OCI-LY3 (cell line): ENCODE results near the gene HTR7.

Experiments used
- H2AFZ ChIP-seq: fragments of 200-600, 300-600 bp; shearing (Covaris generic); 2 replicates; pipeline ENCODE4 v1.6.0; 2014; ENCODE audit warnings: antibody characterized with exemption, low read depth, low read length
- H3K27ac ChIP-seq: fragments of 200-600, 300-600 bp; sonication (generic); 2 replicates; pipeline ENCODE4 v1.5.1; 2014; ENCODE audit warnings: mild to moderate bottlenecking, low read length, moderate library complexity, mixed read lengths
- H3K27me3 ChIP-seq: fragments of 200-600, 300-600 bp; sonication (generic); 2 replicates; pipeline ENCODE4 v1.6.1; 2014; ENCODE audit warnings: low read depth, low read length, mixed read lengths
- H3K36me3 ChIP-seq: fragments of 200-600, 300-600 bp; sonication (generic); replicated peaks from 2 replicates; pipeline ENCODE3; 2014; ENCODE audit warnings: low read depth, low read length, mixed read lengths
- H3K4me1 ChIP-seq: fragments of 300-600, 200-600 bp; sonication (generic); 2 replicates; pipeline ENCODE4 v1.6.1; 2014; ENCODE audit warnings: low read length, mixed read lengths
- H3K4me2 ChIP-seq: fragments of 200-600, 300-600 bp; sonication (generic); 2 replicates; pipeline ENCODE4 v1.6.1; 2014; ENCODE audit warnings: low read length, mixed read lengths
- H3K4me3 ChIP-seq: fragments of 300-600, 200-600 bp; sonication (generic); 2 replicates; pipeline ENCODE4 v1.5.1; 2014; ENCODE audit warnings: antibody characterized with exemption, mild to moderate bottlenecking, low read length, moderate library complexity
- H3K79me2 ChIP-seq: fragments of 300-600, 200-600 bp; shearing (Covaris generic); 2 replicates; pipeline ENCODE4 v1.6.1; 2014; ENCODE audit warnings: mild to moderate bottlenecking, low read length, mixed read lengths
- H3K9ac ChIP-seq: fragments of 300-600, 200-600 bp; shearing (Covaris generic); 2 replicates; pipeline ENCODE4 v1.6.0; 2014; ENCODE audit warnings: mild to moderate bottlenecking, low read length, moderate library complexity
- H3K9me3 ChIP-seq: fragments of 200-600, 300-600 bp; shearing (Covaris generic); 2 replicates; pipeline ENCODE4 v1.6.1; 2014; ENCODE audit warnings: low read length, mixed read lengths; ENCODE audit not compliant: insufficient read depth
- H4K20me1 ChIP-seq: fragments of 200-600, 300-600 bp; sonication (generic); 2 replicates; pipeline ENCODE4 v1.6.1; 2016; ENCODE audit warnings: low read length, mixed read lengths; ENCODE audit not compliant: insufficient read depth
- EZH2phosphoT487 ChIP-seq: fragments of 200-600 bp; shearing (Covaris generic); IDR thresholded peaks from 2 replicates; pipeline ENCODE4 v1.6.1; 2018; ENCODE audit warnings: antibody characterized with exemption, mixed run types, low read depth
- TF ChIP-seq, protein P1 (sequence below): fragments of 200-600, 300-600 bp; sonication (generic); IDR thresholded peaks from 2 replicates; pipeline ENCODE4 v1.5.1; 2014; ENCODE audit warnings: antibody characterized with exemption, low read length, low read depth

Gene HTR7

DNA sequence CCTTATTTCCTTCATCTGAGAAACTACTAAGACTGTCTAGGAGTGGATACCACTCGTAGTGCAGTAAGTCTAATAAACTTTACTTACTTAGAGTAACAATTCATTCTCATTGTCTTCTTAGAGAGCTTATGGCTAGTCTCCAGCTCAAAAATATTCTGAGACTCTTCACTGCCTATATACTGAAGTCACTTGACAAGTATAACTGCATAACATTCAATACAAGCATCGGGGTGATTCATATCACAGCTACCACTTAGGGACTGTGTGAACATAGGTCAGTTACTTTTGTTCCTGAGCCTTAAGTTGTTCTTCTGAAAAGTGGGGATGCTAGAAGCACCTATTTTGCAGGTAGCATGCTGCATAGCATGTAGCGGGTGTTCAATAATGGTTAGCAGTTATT, 111.0 kb downstream of the HTR7 start:
- Histone ChIP-seq H3K4me3 (no peak overlapping the region), H3K27ac (no peak overlapping the region), H3K4me1 (peaks cover 13% of the 10 kb centered on the region), H3K9me3 (no peaks in the 10 kb centered on the region), H3K4me2 (no peak overlapping the region), H3K36me3 (no peaks in the 10 kb centered on the region), H3K79me2 (no peaks in the 10 kb centered on the region), H4K20me1 (no peaks in the 10 kb centered on the region), H3K9ac (no peak overlapping the region), H2AFZ (no peak overlapping the region), H3K27me3 (no peaks in the 10 kb centered on the region)
- TF ChIP-seq EZH2phosphoT487, result no peak
- TF ChIP-seq, protein P1, sequence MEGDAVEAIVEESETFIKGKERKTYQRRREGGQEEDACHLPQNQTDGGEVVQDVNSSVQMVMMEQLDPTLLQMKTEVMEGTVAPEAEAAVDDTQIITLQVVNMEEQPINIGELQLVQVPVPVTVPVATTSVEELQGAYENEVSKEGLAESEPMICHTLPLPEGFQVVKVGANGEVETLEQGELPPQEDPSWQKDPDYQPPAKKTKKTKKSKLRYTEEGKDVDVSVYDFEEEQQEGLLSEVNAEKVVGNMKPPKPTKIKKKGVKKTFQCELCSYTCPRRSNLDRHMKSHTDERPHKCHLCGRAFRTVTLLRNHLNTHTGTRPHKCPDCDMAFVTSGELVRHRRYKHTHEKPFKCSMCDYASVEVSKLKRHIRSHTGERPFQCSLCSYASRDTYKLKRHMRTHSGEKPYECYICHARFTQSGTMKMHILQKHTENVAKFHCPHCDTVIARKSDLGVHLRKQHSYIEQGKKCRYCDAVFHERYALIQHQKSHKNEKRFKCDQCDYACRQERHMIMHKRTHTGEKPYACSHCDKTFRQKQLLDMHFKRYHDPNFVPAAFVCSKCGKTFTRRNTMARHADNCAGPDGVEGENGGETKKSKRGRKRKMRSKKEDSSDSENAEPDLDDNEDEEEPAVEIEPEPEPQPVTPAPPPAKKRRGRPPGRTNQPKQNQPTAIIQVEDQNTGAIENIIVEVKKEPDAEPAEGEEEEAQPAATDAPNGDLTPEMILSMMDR, result no peak

DNA sequence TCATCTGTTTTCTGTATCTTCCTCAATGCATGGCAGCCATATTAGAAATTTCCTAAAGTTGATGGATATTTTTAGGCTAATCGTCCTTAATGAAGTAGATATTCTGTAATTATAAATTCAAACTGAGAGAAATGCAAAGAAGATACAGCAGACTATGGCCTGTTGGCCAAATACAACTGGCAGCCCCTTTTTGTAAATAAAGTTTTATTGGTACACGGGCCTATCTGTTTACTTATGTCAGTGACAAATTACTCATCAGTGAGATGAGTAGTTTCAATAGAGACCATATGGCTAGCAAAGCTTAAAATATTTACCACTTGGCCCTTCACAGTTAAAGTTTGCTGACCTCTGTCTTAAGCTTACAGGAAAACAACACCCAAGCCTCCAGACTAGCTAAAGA, 112.3 kb downstream of the HTR7 start:
- H3K4me1 ChIP-seq, result peaks cover 10% of the 10 kb centered on the region
- no peak overlapping the region for H2AFZ ChIP-seq
- TF ChIP-seq, protein P1, result no peak
- no peak for TF ChIP-seq EZH2phosphoT487
- H3K4me3 ChIP-seq, result no peak overlapping the region
- H3K9ac ChIP-seq, result no peak overlapping the region
- H3K27me3 ChIP-seq, result no peaks in the 10 kb centered on the region
- no peaks in the 10 kb centered on the region for H3K9me3 ChIP-seq
- H4K20me1 ChIP-seq, result no peaks in the 10 kb centered on the region
- H3K79me2 ChIP-seq, result no peaks in the 10 kb centered on the region
- no peak overlapping the region for H3K27ac ChIP-seq
- H3K36me3 ChIP-seq, result no peaks in the 10 kb centered on the region
- peak overlapping the region; percentile 12; the same call in 1 of the 2 replicates for H3K4me2 ChIP-seq

- no peaks in the 10 kb centered on the region for H3K9me3 ChIP-seq
- H3K27me3 ChIP-seq, result no peaks in the 10 kb centered on the region
- H4K20me1 ChIP-seq, result no peaks in the 10 kb centered on the region
- TF ChIP-seq, protein P1, result no peak
- TF ChIP-seq EZH2phosphoT487, result no peak
- no peaks in the 10 kb centered on the region for H3K79me2 ChIP-seq
- no peak overlapping the region for H2AFZ ChIP-seq
- no peaks in the 10 kb centered on the region for H3K36me3 ChIP-seq
- no peak overlapping the region for H3K27ac ChIP-seq
- no peak overlapping the region for H3K4me3 ChIP-seq
- H3K4me2 ChIP-seq, result no peak overlapping the region
- no peak overlapping the region for H3K9ac ChIP-seq
- H3K4me1 ChIP-seq, result peaks cover 10% of the 10 kb centered on the region
Measured at GRCh38 chr10:90743291-90743690, 114.5 kb downstream of the HTR7 start.

GRCh38 chr10:90741926-90742565, 115.8 kb downstream of the HTR7 start:
- Histone ChIP-seq H3K79me2 (no peaks in the 10 kb centered on the region), H3K9ac (no peak overlapping the region), H2AFZ (no peak overlapping the region), H3K4me2 (no peak overlapping the region), H3K27ac (no peak overlapping the region), H3K36me3 (no peaks in the 10 kb centered on the region), H3K4me3 (no peak overlapping the region), H3K27me3 (no peaks in the 10 kb centered on the region), H4K20me1 (no peaks in the 10 kb centered on the region), H3K4me1 (peaks cover 10% of the 10 kb centered on the region), H3K9me3 (no peaks in the 10 kb centered on the region)
- TF ChIP-seq, protein P1, result no peak
- no peak for TF ChIP-seq EZH2phosphoT487
